Thoracic aorta (tissue), 2 donors: ENCODE data around the gene NDUFS5. TPM values are rescaled to one million over a fixed set of nuclear protein-coding genes. Genes with fewer than 3 reads are reported as not detected.

Experiments used
- ATAC-seq: fragments of 150-250 bp; one replicate; pipeline ENCODE4 v1.8.0; 2017; ENCODE audit warnings: low read depth; ENCODE audit not compliant: insufficient number of reproducible peaks, low FRiP score
- DNase-seq: peaks from one replicate; pipeline ENCODE4 v3.0.0-alpha.2; 2020; ENCODE audit warnings: low spot score
- H3K27ac ChIP-seq, 2 donors: fragments of 200-600 bp; sonication (generic); 1 replicate in 1 of 2; 2 replicates in 1 of 2; pipeline ENCODE4 v1.5.1; 2016; ENCODE audit warnings: mild to moderate bottlenecking in 2 of 2, moderate library complexity in 2 of 2
- H3K27me3 ChIP-seq: fragments of 200-600 bp; sonication (generic); replicated peaks from 2 replicates; pipeline ENCODE4 v1.6.0; 2016; ENCODE audit warnings: mild to moderate bottlenecking; ENCODE audit not compliant: insufficient read depth
- H3K36me3 ChIP-seq: fragments of 200-600 bp; sonication (generic); one replicate; pipeline ENCODE4 v1.5.1; 2016
- H3K4me1 ChIP-seq, 2 donors: fragments of 200-600 bp; sonication (generic); 1 replicate in 1 of 2; 2 replicates in 1 of 2; pipeline versions ENCODE4 v1.5.1 to v1.6.0; 2016; ENCODE audit warnings: low read depth in 2 of 2, mild to moderate bottlenecking in 1 of 2; ENCODE audit not compliant: control insufficient read depth in 1 of 2
- H3K4me3 ChIP-seq: fragments of 200-600 bp; sonication (generic); 2 replicates; pipeline ENCODE4 v1.5.1; 2016; ENCODE audit warnings: mild to moderate bottlenecking
- H3K9me3 ChIP-seq: fragments of 200-600 bp; sonication (generic); 2 replicates; pipeline ENCODE4 v1.5.1; 2016
- total RNA-seq, 2 donors: library from RNA; depleted of rRNA; stranded (reverse); fragments of >200 nt; gene quantifications; one replicate each; pipeline versions ENCODE4 v1.1.0 to v1.2.3, GENCODE V29; 2016
- TF ChIP-seq, protein P1 (sequence below): fragments of 200-600 bp; sonication (generic); IDR thresholded peaks from one replicate; pipeline ENCODE4 v1.5.1; 2019; ENCODE audit warnings: antibody characterized with exemption

The NDUFS5 gene
- total RNA-seq, 2 donors from 2014 or later, result 258 to 346 TPM

DNA sequence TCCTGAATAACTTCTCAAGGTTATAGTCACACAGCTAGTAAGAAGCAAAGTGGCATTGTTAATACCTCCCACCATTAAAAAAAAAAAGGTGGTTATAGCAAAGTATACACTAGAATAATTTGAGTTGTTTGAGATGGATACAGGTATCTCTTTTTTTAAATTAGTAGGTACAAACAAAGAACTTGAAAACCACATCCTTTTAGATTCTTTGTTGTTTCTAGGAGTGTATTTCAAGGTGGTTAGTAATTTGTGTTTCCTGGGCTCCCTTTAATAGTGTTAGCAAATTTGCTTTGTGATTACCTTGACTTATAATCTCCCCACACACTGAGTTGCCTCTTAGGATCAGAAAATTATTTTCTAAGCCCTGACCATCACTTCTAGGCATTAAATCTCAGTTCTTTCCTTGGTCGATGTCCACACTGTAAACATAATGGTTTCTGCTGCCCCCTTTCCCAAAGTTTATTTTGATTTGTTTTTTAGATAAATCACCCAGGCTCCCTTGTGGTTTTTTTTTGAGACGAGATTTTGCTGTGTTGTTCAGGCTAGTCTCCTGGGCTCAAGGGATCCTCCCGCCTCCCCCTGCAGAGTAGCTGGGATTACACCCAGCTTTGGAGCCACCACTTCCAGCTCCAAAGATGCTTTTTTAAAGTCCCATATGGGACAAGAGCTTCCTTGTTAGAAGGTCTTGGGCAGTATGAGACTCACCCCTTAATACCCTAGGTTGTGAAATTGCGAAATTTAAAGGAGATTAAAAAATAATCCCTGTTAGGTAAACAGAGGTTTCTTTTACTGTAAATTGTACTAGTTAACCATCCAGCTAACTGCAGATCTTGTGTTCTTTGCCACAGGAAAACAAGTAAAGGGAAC, 28.9 kb upstream of the NDUFS5 start:
- ATAC-seq, result no peak
- no peaks in the 10 kb centered on the region for H3K9me3 ChIP-seq
- no peak overlapping the region for H3K4me3 ChIP-seq
- no peaks in the 10 kb centered on the region for H3K27me3 ChIP-seq
- H3K4me1 ChIP-seq, result peaks cover 12 to 34% of the 10 kb centered on the region in 2 donors
- peaks cover 23% of the 10 kb centered on the region for H3K36me3 ChIP-seq
- TF ChIP-seq, protein P1, sequence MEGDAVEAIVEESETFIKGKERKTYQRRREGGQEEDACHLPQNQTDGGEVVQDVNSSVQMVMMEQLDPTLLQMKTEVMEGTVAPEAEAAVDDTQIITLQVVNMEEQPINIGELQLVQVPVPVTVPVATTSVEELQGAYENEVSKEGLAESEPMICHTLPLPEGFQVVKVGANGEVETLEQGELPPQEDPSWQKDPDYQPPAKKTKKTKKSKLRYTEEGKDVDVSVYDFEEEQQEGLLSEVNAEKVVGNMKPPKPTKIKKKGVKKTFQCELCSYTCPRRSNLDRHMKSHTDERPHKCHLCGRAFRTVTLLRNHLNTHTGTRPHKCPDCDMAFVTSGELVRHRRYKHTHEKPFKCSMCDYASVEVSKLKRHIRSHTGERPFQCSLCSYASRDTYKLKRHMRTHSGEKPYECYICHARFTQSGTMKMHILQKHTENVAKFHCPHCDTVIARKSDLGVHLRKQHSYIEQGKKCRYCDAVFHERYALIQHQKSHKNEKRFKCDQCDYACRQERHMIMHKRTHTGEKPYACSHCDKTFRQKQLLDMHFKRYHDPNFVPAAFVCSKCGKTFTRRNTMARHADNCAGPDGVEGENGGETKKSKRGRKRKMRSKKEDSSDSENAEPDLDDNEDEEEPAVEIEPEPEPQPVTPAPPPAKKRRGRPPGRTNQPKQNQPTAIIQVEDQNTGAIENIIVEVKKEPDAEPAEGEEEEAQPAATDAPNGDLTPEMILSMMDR, result no peak
- H3K27ac ChIP-seq, result no peak overlapping the region
- no peak for DNase-seq

DNA sequence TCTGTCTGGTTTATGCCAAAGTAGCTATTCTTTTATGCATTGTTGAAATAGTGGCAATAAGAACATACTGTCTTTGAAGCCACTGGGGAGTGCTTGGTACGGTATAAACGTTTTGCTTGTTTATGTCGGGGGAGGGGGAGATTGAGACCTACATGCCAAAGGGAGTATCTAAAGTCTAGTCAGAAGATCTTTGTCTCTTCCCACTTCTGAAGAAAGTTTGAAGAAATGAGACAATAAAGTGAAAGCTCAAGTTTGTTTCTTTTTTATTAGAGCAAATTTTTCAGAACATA, 28.3 kb upstream of the NDUFS5 start:
- H3K9me3 ChIP-seq, result no peaks in the 10 kb centered on the region
- H3K36me3 ChIP-seq, result peaks cover 27% of the 10 kb centered on the region
- ATAC-seq, result no peak
- H3K27me3 ChIP-seq, result no peaks in the 10 kb centered on the region
- peaks cover 6 to 29% of the 10 kb centered on the region in 2 donors for H3K4me1 ChIP-seq
- DNase-seq, result no peak
- H3K27ac ChIP-seq, result no peak overlapping the region
- no peak overlapping the region for H3K4me3 ChIP-seq
- TF ChIP-seq, protein P1, result no peak

DNA sequence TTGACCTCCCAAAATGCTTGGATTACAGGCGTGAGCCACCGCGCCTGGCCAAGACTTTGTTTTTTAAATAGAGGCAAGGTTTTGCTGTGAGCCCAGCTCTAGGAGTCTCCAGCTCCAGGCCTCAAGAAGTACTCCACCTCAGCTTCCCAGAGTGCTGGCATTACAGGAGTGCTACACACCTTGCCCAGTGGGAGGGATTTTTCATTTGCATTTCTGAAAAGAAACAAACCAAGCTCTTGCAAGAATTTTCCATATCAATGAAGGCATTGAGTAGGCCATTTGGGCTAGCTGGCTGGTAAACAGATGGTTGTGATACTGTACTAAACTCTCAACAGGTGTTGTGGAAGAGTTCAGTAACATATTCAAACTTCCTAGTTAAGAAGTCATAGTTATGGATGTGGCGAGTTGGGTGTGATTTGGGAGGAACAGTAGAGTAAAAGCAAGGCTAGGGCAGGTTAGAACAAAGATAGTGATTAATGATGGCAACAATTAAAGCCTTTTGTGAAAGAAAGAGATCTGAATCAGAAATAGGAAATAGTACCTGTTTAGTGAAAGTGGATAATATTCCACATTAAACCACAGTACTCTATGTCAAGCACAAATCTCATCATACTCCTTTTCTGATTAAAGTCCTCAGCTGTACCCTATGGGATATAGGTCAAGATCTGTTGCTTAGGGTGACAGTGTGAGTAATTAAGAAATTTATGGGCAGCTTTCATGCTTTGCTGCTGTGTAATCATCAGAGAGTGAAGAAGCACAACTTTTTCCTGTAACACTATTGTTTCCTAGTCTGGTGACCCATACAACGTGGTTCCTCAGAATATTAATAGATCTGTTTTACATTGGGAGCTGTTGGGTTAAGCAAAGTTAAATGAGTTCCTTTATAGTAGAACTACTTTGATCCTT, 24.4 kb upstream of the NDUFS5 start:
- no peak overlapping the region for H3K4me3 ChIP-seq
- no peaks in the 10 kb centered on the region for H3K9me3 ChIP-seq
- TF ChIP-seq, protein P1, result no peak
- DNase-seq, result no peak
- H3K4me1 ChIP-seq, result peaks cover 2 to 14% of the 10 kb centered on the region in 2 donors
- peaks cover 61% of the 10 kb centered on the region for H3K36me3 ChIP-seq
- H3K27me3 ChIP-seq, result no peaks in the 10 kb centered on the region
- no peak for ATAC-seq
- no peak overlapping the region for H3K27ac ChIP-seq

DNA sequence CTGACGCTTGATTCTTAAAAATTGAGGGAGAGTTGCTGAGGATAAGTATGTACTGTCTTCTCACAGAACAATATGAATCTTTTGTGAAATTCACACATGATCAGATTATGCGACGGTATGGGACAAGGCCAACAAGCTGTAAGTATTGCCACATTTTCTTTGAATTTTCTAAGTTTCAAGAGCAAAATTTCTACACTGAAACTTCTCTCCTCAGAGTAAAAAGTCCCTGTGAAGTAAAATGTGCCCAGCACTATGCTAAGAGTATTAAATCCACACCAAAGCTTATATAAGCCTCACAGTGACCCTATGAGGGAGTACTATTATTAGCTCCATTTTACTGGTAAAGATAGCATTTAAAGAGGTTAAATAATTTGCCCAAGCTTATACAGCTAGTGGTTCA, 22.9 kb upstream of the NDUFS5 start:
- H3K27ac ChIP-seq, result no peak overlapping the region
- peaks cover 68% of the 10 kb centered on the region for H3K36me3 ChIP-seq
- no peaks in the 10 kb centered on the region for H3K9me3 ChIP-seq
- ATAC-seq, result no peak
- DNase-seq, result no peak
- no peak overlapping the region for H3K4me3 ChIP-seq
- no peaks in the 10 kb centered on the region for H3K27me3 ChIP-seq
- H3K4me1 ChIP-seq, result no peaks in the 10 kb centered on the region
- TF ChIP-seq, protein P1, result no peak

DNA sequence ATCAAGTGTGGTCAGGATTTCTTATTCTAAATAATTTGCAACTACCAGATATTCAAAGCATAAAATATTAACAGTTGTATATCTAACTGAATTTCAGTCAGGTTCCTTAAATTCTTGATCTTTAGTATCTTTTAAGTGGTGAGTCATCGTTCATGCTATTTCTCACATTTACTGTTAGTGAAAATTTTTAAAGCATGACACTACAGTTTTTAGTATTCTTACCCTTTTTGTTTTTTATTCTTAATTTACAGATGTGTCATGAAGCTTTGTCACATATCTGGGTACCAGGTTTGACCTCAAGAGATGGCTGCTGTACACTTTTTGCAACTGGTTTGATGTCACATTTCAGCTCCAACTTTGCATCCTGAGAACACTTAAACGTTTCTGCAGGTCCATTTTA, 22.4 kb upstream of the NDUFS5 start:
- ATAC-seq (no peak), DNase-seq (no peak)
- H3K4me1 ChIP-seq, result no peaks in the 10 kb centered on the region
- TF ChIP-seq, protein P1, result no peak
- H3K36me3 ChIP-seq, result peaks cover 69% of the 10 kb centered on the region
- no peaks in the 10 kb centered on the region for H3K9me3 ChIP-seq
- H3K27ac ChIP-seq, result no peak overlapping the region
- H3K27me3 ChIP-seq, result no peaks in the 10 kb centered on the region
- H3K4me3 ChIP-seq, result no peak overlapping the region
